Activated naive CD8-positive, alpha-beta T cell treated with anti-CD3 and anti-CD28 coated beads, Interleukin-2, amount 50 U/mL, for 16 hours (primary cell): ENCODE measurements around the gene RERG.
"Not testable (repeated sequence)": the region's sequence is repeated elsewhere in the genome, so short reads cannot be mapped to it uniquely, and the experiment has no call there.

Experiments used
- DNase-seq: peaks from one replicate; pipeline ENCODE4 v3.0.0-alpha.2; 2020; ENCODE audit warnings: low read depth, low spot score

The RERG gene

GRCh38 chr12:15146585-15146984 lies 74.6 kb downstream of the RERG start:
- no peak for DNase-seq

- no peak for DNase-seq
These were observed 77.8 kb downstream of the RERG start for GRCh38 chr12:15143467-15143866.

- DNase-seq = no peak
These were observed 78.5 kb downstream of the RERG start for GRCh38 chr12:15142711-15143110.

GRCh38 chr12:15131431-15131830 lies 89.8 kb downstream of the RERG start:
- DNase-seq = no peak

GRCh38 chr12:15130541-15130940 lies 90.7 kb downstream of the RERG start:
- no peak for DNase-seq

GRCh38 chr12:15123401-15123800 lies 97.8 kb downstream of the RERG start:
- no peak for DNase-seq

GRCh38 chr12:15122344-15122743 lies 98.9 kb downstream of the RERG start:
- no peak for DNase-seq

- no peak for DNase-seq
These were observed 102.3 kb downstream of the RERG start for GRCh38 chr12:15118955-15119354.

GRCh38 chr12:15116983-15117382 lies 104.2 kb downstream of the RERG start:
- DNase-seq = no peak

- no peak for DNase-seq
These were observed 105.1 kb downstream of the RERG start for GRCh38 chr12:15116086-15116485.

- no peak for DNase-seq
These were observed 105.8 kb downstream of the RERG start for GRCh38 chr12:15115434-15115833.

- no peak for DNase-seq
These were observed 106.7 kb downstream of the RERG start for GRCh38 chr12:15114501-15114900.

- DNase-seq = no peak
These were observed 128.4 kb downstream of the RERG start for GRCh38 chr12:15092826-15093225.

GRCh38 chr12:15090441-15090840 lies 130.8 kb downstream of the RERG start:
- DNase-seq = no peak

GRCh38 chr12:15088105-15088504 lies 133.1 kb downstream of the RERG start:
- no peak for DNase-seq

GRCh38 chr12:15077751-15078150 lies 143.5 kb downstream of the RERG start:
- DNase-seq = not testable (repeated sequence)

GRCh38 chr12:15074351-15074750 lies 146.9 kb downstream of the RERG start:
- DNase-seq = no peak

GRCh38 chr12:15059123-15059522 lies 162.1 kb downstream of the RERG start:
- no peak for DNase-seq
